Astrocyte of the spinal cord (primary cell): ENCODE data around the gene SCNM1.
"Not testable (repeated sequence)": the region's sequence is repeated elsewhere in the genome, so short reads cannot be mapped to it uniquely, and the experiment has no call there.

ENCODE experiments used
- DNase-seq: peaks from one replicate; pipeline ENCODE4 v3.0.0; 2011; ENCODE audit warnings: low read depth, low spot score
- H3K4me3 ChIP-seq: 2 replicates; pipeline ENCODE4 v1.5.1; 2011; ENCODE audit warnings: low read depth, mild to moderate bottlenecking, low read length, moderate library complexity
- CTCF ChIP-seq: IDR thresholded peaks from 2 replicates; pipeline ENCODE4 v1.5.1; 2012; ENCODE audit warnings: low read depth, mild to moderate bottlenecking, low read length, inconsistent platforms
- in situ Hi-C: cut with HindIII; loops from 2 replicates; pipeline ENCODE4 v1.10.0; 2017; ENCODE audit warnings: low sequenced_read_pairs

The SCNM1 gene

GRCh38 chr1:151175863-151176262 lies 9.9 kb downstream of the SCNM1 start, which contains the start of gene TMOD4:
Gene TMOD4 (minus strand): TSS chr1:151175981. CDS start chr1:151174875, 1,106 bp downstream.
- in situ Hi-C loops = no loop called here
- peak; percentile 70 for TF ChIP-seq CTCF
- H3K4me3 ChIP-seq = no peak within 1 kb of the TSS
- peak; percentile 13 for DNase-seq

GRCh38 chr1:151176514-151177045 lies 10.6 kb downstream of the SCNM1 start:
- in situ Hi-C loops = no loop called here
- DNase-seq = no peak
- TF ChIP-seq CTCF = no peak
- no peak overlapping the region for H3K4me3 ChIP-seq

GRCh38 chr1:151184211-151184610 lies 18.3 kb downstream of the SCNM1 start:
- no peak overlapping the region for H3K4me3 ChIP-seq
- no peak for DNase-seq
- no peak for TF ChIP-seq CTCF
- in situ Hi-C loops = no loop called here

GRCh38 chr1:151187205-151187604 lies 21.3 kb downstream of the SCNM1 start:
- in situ Hi-C loops = no loop called here
- TF ChIP-seq CTCF = no peak
- no peak for DNase-seq
- no peak overlapping the region for H3K4me3 ChIP-seq

GRCh38 chr1:151188667-151189066 lies 22.7 kb downstream of the SCNM1 start:
- DNase-seq, in situ Hi-C loops: not testable (repeated sequence)
- peak overlapping the region; percentile 84 for H3K4me3 ChIP-seq

- in situ Hi-C loops = no loop called here
- H3K4me3 ChIP-seq = peak within 1 kb of the TSS; percentile 84
- DNase-seq = peak; percentile 90
- no peak for TF ChIP-seq CTCF
Measured at GRCh38 chr1:151189637-151190445, 23.9 kb downstream of the SCNM1 start, which contains the start of gene VPS72. Gene VPS72 (minus strand): TSS chr1:151190197. CDS start chr1:151190121, 76 bp downstream.

GRCh38 chr1:151192047-151192446 lies 26.1 kb downstream of the SCNM1 start:
- TF ChIP-seq CTCF = no peak
- in situ Hi-C loops = no loop called here
- no peak for DNase-seq
- H3K4me3 ChIP-seq = no peak overlapping the region
